Measurements from ENCODE around the gene RNF14.

DNA sequence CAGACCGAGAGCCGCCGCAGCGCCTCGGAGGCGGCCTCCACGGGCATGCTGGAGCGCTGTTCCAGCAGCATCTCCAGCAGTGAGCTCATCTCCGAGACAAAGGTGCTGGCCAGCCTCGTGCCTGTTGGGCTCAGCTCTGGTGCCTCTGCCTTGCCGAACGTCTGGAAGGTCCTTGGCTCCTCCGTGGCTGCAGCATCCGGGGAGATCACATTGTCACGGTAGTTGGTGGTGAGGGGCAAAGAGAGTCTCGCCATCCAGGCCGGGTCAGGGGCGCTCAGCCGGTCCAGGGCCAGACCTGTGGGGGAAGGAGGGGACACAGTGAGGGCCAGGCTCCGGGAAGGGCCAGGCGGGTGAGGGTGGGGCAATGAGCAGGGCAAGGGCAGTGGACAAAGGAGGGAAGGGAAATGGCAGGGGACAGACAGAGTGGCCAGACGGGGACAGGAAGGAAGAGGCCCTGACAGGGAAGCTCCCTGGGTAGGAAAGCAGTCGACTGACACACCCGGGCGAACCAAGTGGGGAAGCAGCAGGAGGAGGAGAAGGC lies 23.3 kb upstream of the RNF14 start:
- no peak for TF ChIP-seq POLR2AphosphoS5 (IDR thresholded peaks at IDR 0.05; ENCODE audit: low read length)
- no peak for TF ChIP-seq SMC3 (IDR thresholded peaks at IDR 0.05; ENCODE audit: borderline replicate concordance, low read length)
- TF ChIP-seq EP300 (IDR thresholded peaks at IDR 0.05; ENCODE audit: borderline replicate concordance in 1 of 2, control insufficient read depth in 1 of 2, low read depth in 2 of 2, low read length in 2 of 2) = no peak
- TF ChIP-seq KDM1A (IDR thresholded peaks at IDR 0.05; ENCODE audit: borderline replicate concordance) = no peak
- TF ChIP-seq ZNF274 (IDR thresholded peaks at IDR 0.05; ENCODE audit: insufficient read depth, insufficient read length) = no peak
- TF ChIP-seq, protein P1, sequence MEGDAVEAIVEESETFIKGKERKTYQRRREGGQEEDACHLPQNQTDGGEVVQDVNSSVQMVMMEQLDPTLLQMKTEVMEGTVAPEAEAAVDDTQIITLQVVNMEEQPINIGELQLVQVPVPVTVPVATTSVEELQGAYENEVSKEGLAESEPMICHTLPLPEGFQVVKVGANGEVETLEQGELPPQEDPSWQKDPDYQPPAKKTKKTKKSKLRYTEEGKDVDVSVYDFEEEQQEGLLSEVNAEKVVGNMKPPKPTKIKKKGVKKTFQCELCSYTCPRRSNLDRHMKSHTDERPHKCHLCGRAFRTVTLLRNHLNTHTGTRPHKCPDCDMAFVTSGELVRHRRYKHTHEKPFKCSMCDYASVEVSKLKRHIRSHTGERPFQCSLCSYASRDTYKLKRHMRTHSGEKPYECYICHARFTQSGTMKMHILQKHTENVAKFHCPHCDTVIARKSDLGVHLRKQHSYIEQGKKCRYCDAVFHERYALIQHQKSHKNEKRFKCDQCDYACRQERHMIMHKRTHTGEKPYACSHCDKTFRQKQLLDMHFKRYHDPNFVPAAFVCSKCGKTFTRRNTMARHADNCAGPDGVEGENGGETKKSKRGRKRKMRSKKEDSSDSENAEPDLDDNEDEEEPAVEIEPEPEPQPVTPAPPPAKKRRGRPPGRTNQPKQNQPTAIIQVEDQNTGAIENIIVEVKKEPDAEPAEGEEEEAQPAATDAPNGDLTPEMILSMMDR (IDR thresholded peaks at IDR 0.05 in 2 of 3, conservative IDR thresholded peaks at IDR 0.05 in 1 of 3; ENCODE audit: control insufficient read depth in 2 of 3, extremely low read depth in 1 of 3, insufficient read depth in 1 of 3, low read depth in 3 of 3, low read length in 3 of 3) = no peak
- TF ChIP-seq POLR2A (IDR thresholded peaks at IDR 0.05; ENCODE audit: low read depth, low read length) = peak; percentile 51; the same call in 1 of the 2 replicates
- TF ChIP-seq EGR1 (IDR thresholded peaks at IDR 0.05; ENCODE audit: borderline replicate concordance in 1 of 2, low read depth in 2 of 2, low read length in 2 of 2) = no peak
- TF ChIP-seq CEBPB (IDR thresholded peaks at IDR 0.05; ENCODE audit: borderline replicate concordance in 1 of 2, low read depth in 2 of 2, low read length in 2 of 2) = no peak
- TF ChIP-seq YY1 (IDR thresholded peaks at IDR 0.05; ENCODE audit: low read depth, low read length) = no peak
- TF ChIP-seq ZZZ3 (IDR thresholded peaks at IDR 0.05; ENCODE audit: control insufficient read depth, insufficient read length, low read depth) = no peak
- TF ChIP-seq, protein P2, sequence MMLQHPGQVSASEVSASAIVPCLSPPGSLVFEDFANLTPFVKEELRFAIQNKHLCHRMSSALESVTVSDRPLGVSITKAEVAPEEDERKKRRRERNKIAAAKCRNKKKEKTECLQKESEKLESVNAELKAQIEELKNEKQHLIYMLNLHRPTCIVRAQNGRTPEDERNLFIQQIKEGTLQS (IDR thresholded peaks at IDR 0.05; ENCODE audit: borderline replicate concordance, extremely low read depth, low read depth, low read length) = no peak
- no peak for TF ChIP-seq POLR2AphosphoS2 (IDR thresholded peaks at IDR 0.05; ENCODE audit: low read depth, low read length)
- TF ChIP-seq NFIC (IDR thresholded peaks at IDR 0.05; ENCODE audit: low read depth, low read length) = no peak
